G401 (cell line): ENCODE results near the gene SYTL4. TPM values are rescaled to one million over a fixed set of nuclear protein-coding genes. Genes with fewer than 3 reads are reported as not detected.

ENCODE experiments used
- total RNA-seq: library from RNA; depleted of rRNA; stranded (reverse); fragments of >200 nt; shearing (Covaris generic); gene quantifications from 2 replicates; pipeline ENCODE4 v1.2.3, GENCODE V29; 2014; rRNA removed

SYTL4 gene
- total RNA-seq, 1 experiment from 2014 or later, result 0.37 TPM

Other genes starting within 250 kb of the SYTL4 start
- gene TNMD, start 147.2 kb downstream of the SYTL4 start, total RNA-seq, result 3.6 TPM in 1 of 2 replicates, not detected in the other
- 110 and 111 TPM in 2 replicates for gene TSPAN6, start 95.3 kb downstream of the SYTL4 start, total RNA-seq
- 11.3 and 13.4 TPM in 2 replicates for gene SRPX2, start 87.9 kb downstream of the SYTL4 start, total RNA-seq
- gene CSTF2, start 88.3 kb upstream of the SYTL4 start, total RNA-seq, result 31.4 and 46.7 TPM in 2 replicates
- not detected in 2 replicates for gene NOX1, start 142.2 kb upstream of the SYTL4 start, total RNA-seq
- gene XKRX, start 196.8 kb upstream of the SYTL4 start, total RNA-seq, result not detected in 2 replicates
- not detected in 2 replicates for gene ARL13A, start 237.6 kb upstream of the SYTL4 start, total RNA-seq